Breast epithelium (tissue), 3 donors: ENCODE results near the gene HSPG2.

ENCODE experiments used
- POLR2A ChIP-seq: fragments of 450-650 bp; IDR thresholded peaks from one replicate; pipeline ENCODE4 v1.6.1; 2016; ENCODE audit warnings: antibody characterized with exemption, mild to moderate bottlenecking, moderate library complexity
- POLR2AphosphoS5 ChIP-seq, 3 donors: sonication (generic); formaldehyde crosslinking; IDR thresholded peaks; one replicate each; pipeline ENCODE4 v1.6.1; 2017; ENCODE audit warnings: antibody characterized with exemption in 3 of 3
- TF ChIP-seq, protein P1 (sequence below), 3 donors: fragments of 450-650 bp; IDR thresholded peaks; one replicate each; pipeline ENCODE4 v1.5.1; 2016 to 2017; ENCODE audit warnings: antibody characterized with exemption in 3 of 3, mild to moderate bottlenecking in 3 of 3, moderate library complexity in 3 of 3

DNA sequence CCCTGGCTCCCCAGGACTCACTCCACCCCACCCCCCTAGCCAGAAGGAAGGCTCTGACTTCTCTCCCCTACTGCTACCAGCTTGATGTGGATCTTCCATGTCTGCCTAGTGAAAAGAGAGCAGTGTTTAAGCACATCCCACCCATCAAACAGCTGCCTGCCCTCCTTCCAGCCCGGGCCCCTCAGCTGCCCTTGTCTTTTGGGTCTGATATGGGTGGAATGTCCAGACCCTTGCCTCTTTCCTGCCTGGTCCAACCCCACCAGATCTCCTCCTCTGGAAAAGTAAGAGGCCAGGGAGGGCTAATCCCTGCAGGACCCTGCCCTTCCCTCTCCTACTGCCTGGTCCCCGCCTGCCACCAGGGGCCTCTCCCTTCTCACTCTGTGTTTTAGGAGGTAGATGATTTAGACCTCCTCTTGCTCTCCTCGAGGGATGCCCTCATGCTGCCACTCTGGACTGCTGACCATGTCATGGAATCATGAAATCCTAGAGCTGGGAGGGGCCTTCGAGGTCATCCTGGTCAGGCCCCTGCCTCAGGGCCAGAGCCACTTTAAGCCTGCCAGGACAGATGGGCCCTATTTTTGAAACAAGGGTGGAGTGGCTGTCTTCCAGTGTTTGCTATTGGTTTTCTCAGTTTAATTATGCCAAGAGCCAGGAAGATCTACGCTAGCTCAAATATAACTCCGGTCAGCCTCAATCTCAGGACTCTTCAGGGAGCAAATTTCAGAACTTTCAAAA lies 15.8 kb upstream of the HSPG2 start:
- TF ChIP-seq, protein P1, sequence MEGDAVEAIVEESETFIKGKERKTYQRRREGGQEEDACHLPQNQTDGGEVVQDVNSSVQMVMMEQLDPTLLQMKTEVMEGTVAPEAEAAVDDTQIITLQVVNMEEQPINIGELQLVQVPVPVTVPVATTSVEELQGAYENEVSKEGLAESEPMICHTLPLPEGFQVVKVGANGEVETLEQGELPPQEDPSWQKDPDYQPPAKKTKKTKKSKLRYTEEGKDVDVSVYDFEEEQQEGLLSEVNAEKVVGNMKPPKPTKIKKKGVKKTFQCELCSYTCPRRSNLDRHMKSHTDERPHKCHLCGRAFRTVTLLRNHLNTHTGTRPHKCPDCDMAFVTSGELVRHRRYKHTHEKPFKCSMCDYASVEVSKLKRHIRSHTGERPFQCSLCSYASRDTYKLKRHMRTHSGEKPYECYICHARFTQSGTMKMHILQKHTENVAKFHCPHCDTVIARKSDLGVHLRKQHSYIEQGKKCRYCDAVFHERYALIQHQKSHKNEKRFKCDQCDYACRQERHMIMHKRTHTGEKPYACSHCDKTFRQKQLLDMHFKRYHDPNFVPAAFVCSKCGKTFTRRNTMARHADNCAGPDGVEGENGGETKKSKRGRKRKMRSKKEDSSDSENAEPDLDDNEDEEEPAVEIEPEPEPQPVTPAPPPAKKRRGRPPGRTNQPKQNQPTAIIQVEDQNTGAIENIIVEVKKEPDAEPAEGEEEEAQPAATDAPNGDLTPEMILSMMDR (IDR thresholded peaks at IDR 0.05): no peak
- no peak for TF ChIP-seq POLR2A
- TF ChIP-seq POLR2AphosphoS5 (IDR thresholded peaks at IDR 0.05): no peak
